A549 (cell line): ENCODE measurements around the gene ARPC5L. TPM values are rescaled to one million over a fixed set of nuclear protein-coding genes. Genes with fewer than 3 reads are reported as not detected.

Experiments used
- ATAC-seq, 2 experiments: fragments of 200-7000 bp in 1 of 2; fragments of >200 bp in 1 of 2; cut with Nextera tagmentation in 1 of 2; cut with Tn5 transposase in 1 of 2; 3 replicates each; pipeline versions ENCODE4 v1.8.0 to v1.9.1; 2018 to 2020; ENCODE audit warnings: mild to moderate bottlenecking in 1 of 2, moderate library complexity in 1 of 2
- CTCF ChIA-PET: fragments of 300-600 bp; sonication (Branson Sonifier 250); formaldehyde crosslinking; extraction: SDS; loops from one replicate; lab custom pipeline; 2021; ENCODE audit warnings: antibody characterized with exemption, inconsistent platforms; lab: Yijun Ruan, JAX
- POLR2A ChIA-PET: fragments of 350-600 bp; formaldehyde crosslinking; extraction: SDS; loops from one replicate; lab custom pipeline; 2021; ENCODE audit warnings: antibody characterized with exemption, inconsistent platforms; lab: Yijun Ruan, JAX
- DNase-seq, 2 experiments: peaks; one replicate each; pipeline versions ENCODE4 v3.0.0 to v3.0.0-alpha.2; 2011 to 2016; ENCODE audit warnings: low read depth in 1 of 2, low spot score in 1 of 2
- FAIRE-seq: peaks from 2 replicates; lab custom pipeline; 2011; peaks lifted over from hg19 to GRCh38; lab: Jason Lieb, UNC
- H3K27ac ChIP-seq, 2 experiments: fragments of >200 bp; sonication (Bioruptor Twin); formaldehyde crosslinking; 3 replicates each; pipeline ENCODE4 v1.5.1; 2016 to 2017
- H3K4me1 ChIP-seq: fragments of >200 bp; sonication (Bioruptor Twin); formaldehyde crosslinking; 3 replicates; pipeline ENCODE4 v1.6.1; 2016
- H3K4me2 ChIP-seq: fragments of >200 bp; sonication (Bioruptor Twin); formaldehyde crosslinking; 3 replicates; pipeline ENCODE4 v1.6.1; 2016
- H3K4me3 ChIP-seq: fragments of >200 bp; sonication (Bioruptor Twin); formaldehyde crosslinking; 3 replicates; pipeline ENCODE4 v1.5.1; 2016
- H3K9me3 ChIP-seq: fragments of >200 bp; sonication (Bioruptor Twin); formaldehyde crosslinking; 3 replicates; pipeline ENCODE4 v1.6.1; 2016
- BHLHE40 ChIP-seq: IDR thresholded peaks from 2 replicates; pipeline ENCODE4 v1.6.1; 2012; ENCODE audit warnings: low read depth, low read length, inconsistent platforms
- CBX8 ChIP-seq: fragments of 200-600 bp; sonication (generic); IDR thresholded peaks from 2 replicates; pipeline ENCODE4 v1.6.1; 2016
- CHD2 ChIP-seq: fragments of 150-350 bp; IDR thresholded peaks from 2 replicates; pipeline ENCODE4 v1.6.1; 2014; ENCODE audit warnings: low read length; ENCODE audit not compliant: partially characterized antibody
- CTCF ChIP-seq: fragments of >200 bp; sonication (Bioruptor Twin); formaldehyde crosslinking; IDR thresholded peaks from 3 replicates; pipeline ENCODE4 v1.5.1; 2016
- EHF ChIP-seq: fragments of 250-450 bp; sonication (Bioruptor Pico); IDR thresholded peaks from 2 replicates; pipeline ENCODE4 v1.5.0; 2020; ENCODE audit warnings: mild to moderate bottlenecking
- EHMT2 ChIP-seq: fragments of 200-600 bp; sonication (generic); IDR thresholded peaks from 2 replicates; pipeline ENCODE4 v1.6.1; 2016; ENCODE audit warnings: antibody characterized with exemption, low read depth, mild to moderate bottlenecking, moderate library complexity
- ESRRA ChIP-seq: fragments of 150-350 bp; IDR thresholded peaks from 2 replicates; pipeline ENCODE4 v1.6.1; 2014; ENCODE audit warnings: mild to moderate bottlenecking, low read length, borderline replicate concordance
- HDAC2 ChIP-seq: fragments of 200-600 bp; sonication (generic); IDR thresholded peaks from 2 replicates; pipeline ENCODE4 v1.6.1; 2016
- HES2 ChIP-seq: fragments of >200 bp; sonication (Bioruptor Twin); formaldehyde crosslinking; IDR thresholded peaks from 2 replicates; pipeline ENCODE4 v1.6.1; 2016
- HOXA7 ChIP-seq: fragments of 250-450 bp; sonication (Bioruptor Pico); IDR thresholded peaks from 2 replicates; pipeline ENCODE4 v1.5.0; 2020; ENCODE audit warnings: mild to moderate bottlenecking, moderate library complexity
- HOXB5 ChIP-seq: fragments of 250-450 bp; sonication (Bioruptor Pico); IDR thresholded peaks from 2 replicates; pipeline ENCODE4 v1.5.0; 2020; ENCODE audit warnings: mild to moderate bottlenecking, moderate library complexity
- KDM1A ChIP-seq: fragments of 200-600 bp; sonication (generic); IDR thresholded peaks from 2 replicates; pipeline ENCODE4 v1.6.1; 2016; ENCODE audit warnings: low read depth, mild to moderate bottlenecking
- KDM5A ChIP-seq: fragments of 200-600 bp; sonication (generic); IDR thresholded peaks from 2 replicates; pipeline ENCODE4 v1.6.1; 2016; ENCODE audit warnings: antibody characterized with exemption, mild to moderate bottlenecking
- NPAS2 ChIP-seq: fragments of 250-450 bp; sonication (Bioruptor Pico); IDR thresholded peaks from 2 replicates; pipeline ENCODE4 v1.8.0; 2022; ENCODE audit warnings: mild to moderate bottlenecking, moderate library complexity, borderline replicate concordance
- RAD21 ChIP-seq, 2 experiments: fragments of >200 bp in 1 of 2; sonication (Bioruptor Twin) in 1 of 2; formaldehyde crosslinking in 1 of 2; IDR thresholded peaks in 1 of 2; conservative IDR thresholded peaks in 1 of 2; 2 replicates in 1 of 2; 3 replicates in 1 of 2; pipeline ENCODE4 v1.6.1; 2012 to 2018; ENCODE audit warnings: inconsistent platforms in 1 of 2
- SMC3 ChIP-seq: fragments of >200 bp; sonication (Bioruptor Twin); formaldehyde crosslinking; IDR thresholded peaks from 3 replicates; pipeline ENCODE4 v1.6.1; 2018; ENCODE audit warnings: inconsistent platforms
- ZC3H11A ChIP-seq: fragments of 450-650 bp; IDR thresholded peaks from 2 replicates; pipeline ENCODE4 v1.6.1; 2014; ENCODE audit warnings: antibody characterized with exemption, mild to moderate bottlenecking
- ZFP36 ChIP-seq: fragments of 450-650 bp; IDR thresholded peaks from 2 replicates; pipeline ENCODE4 v1.6.1; 2014; ENCODE audit warnings: borderline replicate concordance; ENCODE audit not compliant: partially characterized antibody
- ZSCAN20 ChIP-seq: fragments of 250-450 bp; sonication (Bioruptor Pico); IDR thresholded peaks from 2 replicates; pipeline ENCODE4 v1.8.0; 2022; ENCODE audit warnings: mild to moderate bottlenecking, moderate library complexity
- WGBS: methylation state at CpG from one replicate; pipeline ENCODE4 v1.1.6; 2017; ENCODE audit errors: missing lambda C conversion rate; 5-methylcytosine and 5-hydroxymethylcytosine counted together
- polyA plus RNA-seq, 4 experiments: library from polyadenylated mRNA; depleted of rRNA in 3 of 4; stranded (reverse); fragments of >200 nt; fragmentation: RNase III in 1 of 4; extraction: RNeasy Plus Mini Kit Qiagen cat#74134 plus additional on column Dnase treatment in 1 of 4; gene quantifications; 2 replicates in 3 of 4; 3 replicates in 1 of 4; pipeline ENCODE4 v1.2.3, GENCODE V29; 2011 to 2017
- TF ChIP-seq, protein P1 (sequence below): fragments of >200 bp; sonication (Bioruptor Twin); formaldehyde crosslinking; IDR thresholded peaks from 3 replicates; pipeline ENCODE4 v1.6.1; 2016
- TF ChIP-seq, protein P2 (sequence below): IDR thresholded peaks from 2 replicates; pipeline ENCODE4 v1.6.1; 2012

Gene ARPC5L
- polyA plus RNA-seq, 2 of the 4 experiments (the other 2 are of a cell fraction): 59.4 to 62.8 TPM

- Histone ChIP-seq H3K9me3 (no peaks in the 10 kb centered on the region), H3K4me3 (no peak overlapping the region), H3K4me2 (no peak overlapping the region), H3K4me1 (peaks cover 13% of the 10 kb centered on the region), H3K27ac (peak overlapping the region in 1 of 2 experiments; percentile 59; a peak in 2 of 6 replicates)
- peak; percentile 53 to 55 for DNase-seq
- ChIA-PET CTCF (interaction anchor here (0.9 to 43.0 kb wide), 15 partner anchors 8 to 302 kb away, joined by 3 to 2512 read pairs (median 5); partner anchors contain the start of genes ARPC5L, NR6A1, OLFML2A and WDR38), POLR2A (interaction anchor here (0.9 to 1.0 kb wide), 3 partner anchors 22 to 63 kb away, joined by 3 read pairs; partner anchors contain the start of genes ARPC5L, OLFML2A and RPL35)
- no peak for TF ChIP-seq ZSCAN20 (CRISPR knock-in tag)
- peak; percentile 11; the same call in 1 of the 3 replicates for TF ChIP-seq CTCF
- TF ChIP-seq, protein P1, sequence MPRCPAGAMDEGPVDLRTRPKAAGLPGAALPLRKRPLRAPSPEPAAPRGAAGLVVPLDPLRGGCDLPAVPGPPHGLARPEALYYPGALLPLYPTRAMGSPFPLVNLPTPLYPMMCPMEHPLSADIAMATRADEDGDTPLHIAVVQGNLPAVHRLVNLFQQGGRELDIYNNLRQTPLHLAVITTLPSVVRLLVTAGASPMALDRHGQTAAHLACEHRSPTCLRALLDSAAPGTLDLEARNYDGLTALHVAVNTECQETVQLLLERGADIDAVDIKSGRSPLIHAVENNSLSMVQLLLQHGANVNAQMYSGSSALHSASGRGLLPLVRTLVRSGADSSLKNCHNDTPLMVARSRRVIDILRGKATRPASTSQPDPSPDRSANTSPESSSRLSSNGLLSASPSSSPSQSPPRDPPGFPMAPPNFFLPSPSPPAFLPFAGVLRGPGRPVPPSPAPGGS: no peak
- TF ChIP-seq RAD21 (conservative IDR thresholded peaks at IDR 0.05 in 1 of 2, IDR thresholded peaks at IDR 0.05 in 1 of 2): peak in 1 of 2 experiments; percentile 12; a peak in 1 of 5 replicates
- no peak for TF ChIP-seq EHF (CRISPR knock-in tag)
- no peak for FAIRE-seq
- ATAC-seq: peak; percentile 63 to 82; a peak in 4 of 6 replicates
- WGBS: 70% methylated on average over 10 of the region's 12 CpGs
Observed at GRCh38 chr9:124839612-124840299, 22.2 kb upstream of the ARPC5L start.

- ATAC-seq: peak; percentile 70 to 77; a peak in 5 of 6 replicates
- peak in 1 of 2 experiments; percentile 42 for DNase-seq
- Histone ChIP-seq H3K27ac (peak overlapping the region in 1 of 2 experiments; percentile 59; a peak in 3 of 6 replicates), H3K9me3 (no peaks in the 10 kb centered on the region), H3K4me3 (no peak overlapping the region), H3K4me2 (no peak overlapping the region), H3K4me1 (peaks cover 7% of the 10 kb centered on the region)
- TF ChIP-seq CHD2 (no peak), CBX8 (no peak), CTCF (peak; percentile 25; the same call in 2 of the 3 replicates), SMC3 (0 out of 3 replicates have a peak, but pooled peaks have one; percentile 9)
- 67% methylated on average over 12 of the region's 18 CpGs for WGBS
- ChIA-PET CTCF (interaction anchor here (0.7 to 43.0 kb wide), 15 partner anchors 9 to 302 kb away, joined by 3 to 2512 read pairs (median 5); partner anchors contain the start of genes ARPC5L, NR6A1, OLFML2A and WDR38), POLR2A (interaction anchor here (0.9 to 1.0 kb wide), 3 partner anchors 21 to 63 kb away, joined by 3 read pairs; partner anchors contain the start of genes ARPC5L, OLFML2A and RPL35)
- FAIRE-seq: no peak
Observed at GRCh38 chr9:124840300-124840833, 21.6 kb upstream of the ARPC5L start.

DNA sequence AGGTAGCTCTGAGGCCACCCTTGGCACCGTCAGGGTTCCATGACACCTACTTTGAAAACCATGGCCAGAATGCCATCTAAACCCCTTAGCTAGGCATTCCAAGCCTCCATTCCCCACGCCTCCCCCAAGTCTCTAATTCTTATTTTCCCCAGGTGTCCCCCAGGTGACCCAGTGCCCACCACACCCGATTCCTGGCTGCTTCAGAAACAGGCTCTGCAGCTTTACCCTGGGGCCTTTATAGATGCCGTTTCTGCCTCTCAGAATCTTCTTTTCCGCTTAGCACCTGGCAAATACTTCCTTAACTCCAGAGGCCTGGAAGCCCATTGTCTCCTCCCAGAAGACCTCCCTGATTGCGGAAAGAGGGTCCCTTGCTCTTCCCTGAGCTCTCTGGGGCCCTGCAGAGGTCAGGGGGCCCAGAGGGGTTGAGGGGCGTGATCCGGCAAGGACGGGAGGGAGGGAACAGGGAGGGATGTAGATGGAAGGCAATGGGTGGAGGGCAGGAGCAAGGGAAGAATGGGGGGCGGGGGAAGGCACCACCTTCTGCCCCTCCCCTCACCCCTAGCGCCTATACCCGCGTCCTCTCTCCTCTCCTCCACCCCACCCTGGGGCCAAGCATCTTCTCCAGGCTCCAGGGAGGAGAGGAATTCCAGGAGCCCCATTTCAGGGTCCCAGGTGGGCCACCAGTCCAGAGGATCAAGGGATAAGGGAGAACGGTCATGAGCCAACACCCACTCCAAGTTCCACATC lies 20.7 kb upstream of the ARPC5L start:
- no peak for FAIRE-seq
- 89% methylated on average over 13 of the region's 14 CpGs for WGBS
- POLR2A ChIA-PET: no interaction called here
- peak overlapping the region in 1 of 2 experiments; percentile 31; a peak in 1 of 6 replicates for H3K27ac ChIP-seq
- H3K9me3 ChIP-seq: no peaks in the 10 kb centered on the region
- peaks cover 4% of the 10 kb centered on the region; the same call in 1 of the 3 replicates for H3K4me1 ChIP-seq
- no peak overlapping the region for H3K4me2 ChIP-seq
- no peak overlapping the region for H3K4me3 ChIP-seq
- no peak for ATAC-seq
- DNase-seq: no peak
- CTCF ChIA-PET: interaction anchor here (0.7 to 43.0 kb wide), 11 partner anchors 10 to 301 kb away, joined by 3 to 2512 read pairs (median 5); partner anchors contain the start of genes ARPC5L, NR6A1, OLFML2A and WDR38
- TF ChIP-seq HOXB5 (CRISPR knock-in tag) (no peak), ZFP36 (no peak), HES2 (no peak), ZC3H11A (no peak), HDAC2 (no peak), NPAS2 (CRISPR knock-in tag) (no peak), HOXA7 (CRISPR knock-in tag) (no peak), KDM1A (no peak), BHLHE40 (no peak), KDM5A (no peak), EHMT2 (no peak), RAD21 (conservative IDR thresholded peaks at IDR 0.05 in 1 of 2, IDR thresholded peaks at IDR 0.05 in 1 of 2) (no peak), ESRRA (no peak)
- TF ChIP-seq, protein P1: no peak
- TF ChIP-seq, protein P2, sequence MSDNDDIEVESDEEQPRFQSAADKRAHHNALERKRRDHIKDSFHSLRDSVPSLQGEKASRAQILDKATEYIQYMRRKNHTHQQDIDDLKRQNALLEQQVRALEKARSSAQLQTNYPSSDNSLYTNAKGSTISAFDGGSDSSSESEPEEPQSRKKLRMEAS: no peak
